HG03354 (cell line): Measurements from ENCODE around the gene CSN1S1.
A peak's percentile ranks its signal among the peaks of the same experiment; 100 is the strongest.
"Not testable (repeated sequence)": the region's sequence is repeated elsewhere in the genome, so short reads cannot be mapped to it uniquely, and the experiment has no call there.

Experiments
- ATAC-seq: cut with Tn5 transposase; IDR thresholded peaks from one replicate; pipeline ENCODE4 v1.9.1; 2021; ENCODE audit warnings: mild to moderate bottlenecking; ENCODE audit not compliant: unreplicated experiment, poor library complexity, severe bottlenecking

The CSN1S1 gene, protein sequence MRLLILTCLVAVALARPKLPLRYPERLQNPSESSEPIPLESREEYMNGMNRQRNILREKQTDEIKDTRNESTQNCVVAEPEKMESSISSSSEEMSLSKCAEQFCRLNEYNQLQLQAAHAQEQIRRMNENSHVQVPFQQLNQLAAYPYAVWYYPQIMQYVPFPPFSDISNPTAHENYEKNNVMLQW

DNA sequence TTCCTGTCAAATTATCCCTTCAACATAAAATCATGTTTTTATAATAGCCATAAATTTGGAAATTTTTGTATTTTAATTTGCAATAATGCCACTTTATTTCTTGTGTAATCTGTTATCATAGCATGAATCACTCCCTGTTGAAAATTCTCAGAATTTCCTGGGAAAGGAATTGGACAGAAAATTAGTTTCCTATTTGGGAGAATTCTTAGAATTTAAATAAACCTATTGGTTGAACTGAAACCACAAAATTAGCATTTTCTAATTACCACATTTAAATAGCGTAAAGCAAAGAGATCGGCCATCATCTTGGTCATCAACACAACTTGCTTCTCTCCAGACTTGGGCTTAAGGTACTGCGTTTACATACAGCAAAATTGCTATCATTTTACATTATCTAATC, at the start of gene CSN1S1:
CSN1S1 (plus strand) TSS at position 301 of the 400 bp plus-strand sequence. CDS start 1,488 bp downstream, outside the sequence.
- no peak for ATAC-seq

DNA sequence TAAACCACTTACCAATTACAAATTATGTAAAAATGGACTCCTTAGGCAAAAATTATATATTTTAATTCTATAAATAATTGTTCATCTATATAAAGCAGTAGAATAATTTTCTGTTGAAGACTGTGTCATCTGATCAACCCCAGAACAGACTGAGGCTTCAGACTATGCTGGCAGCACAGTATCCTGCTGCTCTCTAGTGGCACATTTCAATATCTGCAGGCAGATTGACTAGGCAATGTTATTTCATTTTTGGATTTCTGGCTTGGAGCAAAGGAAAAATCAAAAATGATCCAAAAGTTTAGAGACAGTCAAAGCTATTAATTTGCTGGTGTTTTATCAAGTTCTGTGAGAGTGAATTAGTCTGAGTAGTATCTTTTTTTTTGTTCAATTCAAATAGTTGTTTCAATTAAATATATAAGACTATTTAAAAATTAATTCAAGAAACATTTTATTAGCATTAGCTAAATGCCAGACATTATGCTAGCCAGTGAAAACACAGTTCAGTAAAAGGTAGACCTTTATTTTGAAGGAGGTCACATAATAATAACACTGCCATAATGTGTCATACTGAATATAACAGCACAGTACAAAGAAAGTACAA, 49.6 kb upstream of the CSN1S1 start:
- peak; percentile 89 for ATAC-seq

DNA sequence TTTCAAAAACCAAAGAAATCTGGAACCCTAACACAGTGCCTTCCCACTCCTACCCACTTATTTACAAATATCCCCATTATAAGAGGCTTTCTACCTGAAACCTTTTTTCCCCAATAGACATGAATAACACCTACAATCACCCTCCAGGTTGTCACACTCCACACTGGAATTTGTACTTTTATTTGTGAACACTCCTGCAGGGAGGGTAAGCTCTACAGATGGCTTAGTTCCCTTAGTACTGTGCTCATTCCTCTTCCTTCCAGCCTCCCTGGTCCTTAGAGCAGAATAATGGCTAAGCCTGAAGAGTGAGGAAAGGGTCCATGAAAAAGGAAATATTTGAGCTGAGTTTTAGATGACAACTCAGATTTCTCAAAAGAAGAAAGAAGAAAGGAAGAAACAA, 48.7 kb upstream of the CSN1S1 start:
- ATAC-seq = no peak

DNA sequence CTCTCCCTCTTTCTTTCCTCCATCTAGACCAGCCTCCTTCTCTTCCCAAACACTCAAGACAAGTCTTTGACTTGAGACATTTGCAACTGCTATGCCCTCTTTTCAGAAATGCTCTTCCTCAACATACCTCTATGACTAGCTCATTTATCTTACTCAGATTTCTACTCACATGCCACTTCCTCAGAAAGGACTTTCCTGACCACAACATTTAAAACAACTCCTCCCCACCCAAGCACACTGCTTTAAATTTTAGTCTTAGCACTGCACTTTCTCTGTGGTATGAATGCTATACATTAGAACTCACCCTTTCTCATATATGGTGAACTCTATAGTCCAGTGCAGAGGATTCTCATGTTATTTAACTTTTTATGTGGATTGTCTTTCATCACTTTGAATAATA, 42.5 kb upstream of the CSN1S1 start:
- ATAC-seq = peak; percentile 60

DNA sequence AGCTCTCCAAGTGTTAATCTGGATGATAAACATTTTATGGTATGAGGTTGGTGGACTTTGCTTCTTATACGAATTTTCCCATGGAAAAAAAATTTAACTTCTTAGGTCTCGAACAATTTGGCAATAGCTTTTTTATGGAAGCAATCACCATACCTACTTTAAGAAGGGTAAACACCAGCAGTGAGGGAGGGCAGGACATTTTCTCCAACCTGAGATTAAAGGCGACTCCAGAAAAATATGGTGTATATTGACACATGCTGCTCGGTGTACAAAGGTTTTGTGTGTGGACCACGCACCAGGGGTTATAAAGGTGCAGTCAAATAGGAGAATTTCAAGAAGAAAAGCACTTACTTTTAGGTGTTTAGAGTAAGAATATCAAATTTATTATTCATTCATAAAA, 36.7 kb upstream of the CSN1S1 start:
- no peak for ATAC-seq

DNA sequence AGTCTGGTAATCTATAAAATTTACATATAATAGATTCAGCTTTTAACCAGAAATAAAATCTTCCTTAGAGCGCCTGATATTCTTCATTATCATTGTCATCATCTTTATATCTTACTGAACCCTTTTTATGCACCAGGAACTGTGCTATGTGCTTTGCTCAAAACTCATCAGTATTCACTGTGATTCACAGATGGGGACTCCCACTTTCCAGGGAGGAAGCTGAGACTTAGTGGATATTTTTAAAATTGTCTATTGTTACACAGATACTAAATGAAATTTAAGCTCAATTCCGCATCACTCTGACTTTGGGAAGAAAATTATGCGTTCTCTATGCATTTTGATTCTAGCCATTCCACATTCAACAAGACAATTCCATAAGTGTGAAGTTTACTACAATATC, 36.1 kb upstream of the CSN1S1 start:
- ATAC-seq = no peak

DNA sequence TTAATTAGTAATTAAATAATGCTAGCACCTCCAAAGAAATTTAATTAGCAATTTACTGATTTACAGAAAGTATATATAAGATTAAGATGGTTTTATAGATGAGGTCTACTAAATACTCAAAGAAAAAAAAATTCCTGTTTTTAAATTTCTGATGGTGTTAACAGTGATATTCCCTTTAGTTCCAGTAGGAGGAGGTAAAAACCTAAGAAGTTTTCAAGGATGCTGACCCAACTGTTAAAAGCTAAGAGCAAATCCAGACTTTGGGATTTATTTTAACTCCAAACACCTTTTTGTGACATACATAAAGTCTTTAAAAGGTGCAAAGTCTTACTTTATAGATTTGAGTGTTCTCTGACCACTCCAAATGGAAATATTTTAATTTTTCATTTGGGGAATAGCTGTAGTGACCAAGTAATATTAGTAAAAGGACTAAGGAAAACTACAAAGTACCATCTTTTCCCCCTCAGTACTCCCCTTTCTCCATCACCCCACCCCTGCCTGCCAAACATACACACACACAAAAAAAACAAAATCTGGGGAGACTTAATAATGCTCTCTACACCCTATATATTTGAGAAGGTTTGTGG, 34.2 kb upstream of the CSN1S1 start:
- ATAC-seq = no peak

DNA sequence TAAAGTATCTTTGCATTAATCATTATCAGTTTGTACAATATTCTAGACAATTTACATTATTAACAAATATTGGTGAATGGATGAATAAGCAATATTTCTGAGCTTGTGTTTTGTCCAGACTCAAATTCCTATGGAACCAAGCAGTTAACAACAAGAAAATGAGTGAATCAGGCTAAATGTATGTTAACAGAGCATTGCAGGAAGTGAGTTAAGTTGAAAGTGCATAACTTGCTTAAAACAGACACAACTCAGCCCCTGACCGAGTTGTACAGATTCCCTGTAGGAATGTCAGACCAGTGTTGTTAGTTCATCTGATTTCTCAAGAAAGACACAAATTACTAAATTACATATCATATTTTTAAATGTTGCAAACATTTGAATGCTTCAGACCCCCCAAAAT, 23.7 kb upstream of the CSN1S1 start:
- no peak for ATAC-seq

DNA sequence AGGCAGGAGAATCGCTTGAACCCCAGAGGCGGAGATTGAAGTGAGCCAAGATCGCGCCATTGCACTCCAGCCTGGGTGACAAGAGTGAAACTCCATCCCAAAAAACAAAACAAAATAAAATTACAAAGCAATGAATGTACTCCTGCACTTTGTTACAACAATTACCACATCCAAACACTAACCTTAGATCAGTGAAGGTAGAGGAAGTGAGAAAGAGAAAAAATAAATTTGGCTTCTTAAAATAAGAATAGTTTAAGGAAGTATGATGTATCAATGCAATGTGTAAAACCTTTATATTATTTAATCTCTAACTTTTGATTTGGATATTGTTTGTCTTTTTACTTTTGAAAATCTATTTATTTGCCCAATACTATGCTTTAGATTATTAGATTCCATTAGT, 21.7 kb upstream of the CSN1S1 start:
- ATAC-seq = peak; percentile 42

DNA sequence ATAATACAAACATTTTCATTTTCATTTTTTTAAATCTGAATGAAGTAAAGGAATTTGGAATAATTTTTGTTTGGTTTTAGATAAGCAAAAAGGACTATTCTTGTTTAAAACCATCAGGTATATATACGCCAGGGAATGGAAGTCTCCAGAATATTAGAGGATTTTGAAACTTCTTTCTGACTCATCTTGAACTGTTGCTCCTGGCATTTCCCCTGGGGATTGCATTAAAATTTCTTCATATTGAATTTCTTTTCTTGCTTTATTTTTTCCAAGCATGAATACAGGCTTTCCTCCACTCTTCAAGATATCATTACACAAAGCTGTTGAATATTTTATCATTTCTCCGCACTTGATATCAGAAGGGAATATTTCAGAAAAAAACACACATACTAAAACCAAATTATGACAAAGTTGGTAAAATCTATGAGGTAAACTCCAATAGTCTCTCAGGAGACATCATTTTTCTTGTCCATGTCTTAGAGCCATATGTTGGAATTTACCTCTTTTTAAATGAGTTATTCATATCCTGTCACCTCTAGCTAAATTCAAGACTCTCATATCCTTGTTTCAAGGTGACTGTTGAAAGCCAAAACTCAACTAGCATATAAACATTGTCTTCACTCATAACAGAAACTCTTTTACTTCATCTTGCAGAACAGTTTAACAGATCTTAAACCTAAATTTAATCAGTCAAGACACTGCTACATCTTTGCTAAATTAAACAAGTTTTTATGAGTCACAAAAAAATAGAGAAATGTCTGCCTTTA, 20.7 kb upstream of the CSN1S1 start:
- peak; percentile 90 for ATAC-seq

DNA sequence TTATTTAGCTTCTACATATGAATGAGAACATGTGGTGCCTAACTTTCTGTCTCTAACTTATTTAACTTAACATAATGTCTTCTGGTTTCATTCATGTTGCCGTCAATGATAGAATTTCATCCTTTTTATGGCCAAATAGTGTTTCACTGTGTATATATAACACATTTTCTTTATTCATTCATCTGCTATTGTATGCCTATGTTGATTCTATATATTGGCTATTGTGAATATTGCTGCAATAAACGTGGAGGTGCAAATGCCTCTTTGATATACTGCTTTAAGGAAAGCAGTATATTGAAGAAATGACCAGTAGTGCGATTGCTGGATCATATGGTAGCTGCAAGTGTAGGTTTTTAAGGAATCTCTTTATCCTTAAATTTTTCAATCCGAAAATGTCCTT, 10.0 kb upstream of the CSN1S1 start:
- ATAC-seq = no peak

DNA sequence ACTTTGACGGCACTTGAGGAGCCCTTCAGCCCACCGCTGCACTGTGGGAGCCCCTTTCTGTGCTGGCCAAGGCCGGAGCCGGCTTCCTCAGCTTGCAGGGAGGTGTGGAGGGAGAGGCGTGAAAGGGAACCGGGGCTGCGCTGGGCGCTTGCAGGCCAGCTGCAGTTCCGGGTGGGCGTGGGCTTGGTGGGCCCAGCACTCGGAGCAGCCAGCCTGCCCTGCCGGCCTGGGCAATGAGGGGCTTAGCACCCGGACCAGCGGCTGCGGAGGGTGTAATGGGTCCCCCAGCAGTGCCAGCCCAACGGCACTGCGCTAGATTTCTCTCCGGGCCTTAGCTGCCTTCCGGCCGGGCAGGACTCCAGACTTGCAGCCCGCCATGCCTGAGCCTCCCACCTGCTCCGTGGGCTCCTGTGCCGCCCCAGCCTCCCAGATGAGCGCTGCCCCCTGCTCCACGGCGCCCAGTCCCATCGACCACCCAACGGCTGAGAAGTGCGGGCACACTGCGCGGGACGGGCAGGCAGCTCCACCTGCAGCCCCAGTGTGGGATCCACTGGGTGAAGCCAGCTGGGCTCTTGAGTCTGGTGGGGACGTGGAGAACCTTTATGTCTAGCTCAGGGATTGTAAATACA, 7.0 kb upstream of the CSN1S1 start:
- ATAC-seq = not testable (repeated sequence)

DNA sequence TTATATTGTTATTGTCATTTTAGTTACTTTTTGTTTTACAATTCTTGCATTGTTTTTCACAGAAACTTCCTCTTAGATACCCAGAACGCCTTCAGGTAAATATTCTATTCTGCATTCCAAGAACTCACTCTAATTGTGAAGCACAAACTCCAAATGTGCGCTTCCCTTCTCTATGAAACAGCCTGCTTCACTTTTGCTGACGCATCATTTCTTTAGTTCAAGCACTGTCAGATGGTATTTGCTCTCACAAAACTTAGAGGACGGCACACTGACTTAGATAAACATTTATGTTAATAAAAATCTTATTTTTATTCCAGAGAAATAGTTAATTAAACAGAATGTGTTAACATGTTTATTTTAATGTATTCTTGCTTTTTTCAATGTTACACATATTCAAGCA, 3.3 kb downstream of the CSN1S1 start:
- ATAC-seq = no peak

DNA sequence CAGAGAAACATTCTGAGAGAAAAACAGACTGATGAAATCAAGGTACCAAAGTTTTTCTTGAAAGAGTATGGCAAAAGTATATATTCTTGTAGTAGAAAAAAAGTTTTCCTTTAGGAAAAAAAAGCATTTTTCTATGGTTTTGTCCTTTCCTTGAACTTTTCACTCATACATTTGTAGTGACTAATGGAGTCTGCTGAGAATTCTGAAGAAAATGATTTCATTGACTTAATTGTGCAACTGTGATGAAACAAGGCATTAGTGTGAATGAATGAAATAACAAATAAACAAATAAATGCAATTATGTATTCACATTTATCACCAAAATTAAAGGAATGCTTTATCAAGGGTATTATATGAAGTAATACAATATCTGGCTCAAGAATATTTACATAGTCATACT, 5.7 kb downstream of the CSN1S1 start:
- ATAC-seq = no peak

DNA sequence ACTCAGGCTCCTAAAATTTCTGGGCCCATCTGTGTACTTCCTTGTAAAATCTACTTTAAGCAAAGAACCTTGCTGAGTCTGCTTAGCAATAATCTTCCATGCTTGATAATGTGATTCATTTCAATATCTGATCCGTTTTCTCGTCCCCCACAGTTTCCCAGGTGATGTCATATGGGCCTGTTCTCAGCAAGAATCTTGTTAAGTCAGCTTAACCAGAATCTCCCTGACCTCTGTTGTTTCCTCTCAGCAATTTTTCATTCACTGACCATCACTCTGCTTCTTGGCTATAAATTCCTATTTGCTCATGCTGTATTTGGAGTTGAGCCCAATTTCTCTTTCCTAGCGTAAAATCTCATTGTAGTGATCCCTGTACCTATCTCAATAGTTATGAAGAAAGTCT, 20.7 kb downstream of the CSN1S1 start:
- ATAC-seq = no peak

DNA sequence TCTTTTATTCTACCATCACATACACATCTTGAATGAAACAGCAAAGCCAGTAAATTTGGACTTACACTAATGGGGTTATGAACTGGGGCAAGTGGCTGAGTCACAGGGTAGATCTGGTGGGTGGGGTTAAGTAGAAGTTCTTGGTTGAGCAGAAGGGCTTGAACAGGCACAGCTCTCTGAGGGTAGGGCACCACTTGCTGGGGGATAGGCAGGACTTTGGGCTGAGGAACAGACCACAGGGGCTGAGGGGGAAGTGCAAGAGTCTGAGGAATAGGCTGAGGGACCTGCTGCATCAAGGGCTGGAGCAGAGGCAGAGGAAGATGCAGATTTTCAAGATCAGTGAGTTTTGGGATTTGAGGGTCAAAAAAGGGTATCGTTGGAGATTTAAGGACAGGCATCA, 26.3 kb downstream of the CSN1S1 start:
- no peak for ATAC-seq

DNA sequence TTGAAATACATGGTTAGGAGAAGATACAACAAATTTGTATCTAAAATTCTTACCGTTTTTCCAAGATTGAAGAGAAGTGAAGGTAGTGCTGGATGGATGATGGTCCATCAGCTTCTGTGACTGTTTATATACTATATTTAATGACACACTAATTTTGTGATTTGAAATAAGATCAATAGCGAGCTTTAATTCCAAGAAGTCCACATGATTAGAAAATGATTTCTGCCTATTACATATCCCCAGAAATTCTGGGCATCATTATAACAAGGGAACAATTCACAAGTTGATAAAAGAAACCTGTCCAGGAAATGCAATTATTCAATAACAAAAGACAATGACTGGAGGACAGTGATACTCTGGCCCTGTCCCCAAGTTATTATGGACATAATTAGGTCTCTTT, 34.8 kb downstream of the CSN1S1 start, which contains the start of gene CSN2:
CSN2 (minus strand) TSS at position 101 of the 400 bp plus-strand sequence. CDS start 4,733 bp downstream, outside the sequence.
- ATAC-seq = no peak

DNA sequence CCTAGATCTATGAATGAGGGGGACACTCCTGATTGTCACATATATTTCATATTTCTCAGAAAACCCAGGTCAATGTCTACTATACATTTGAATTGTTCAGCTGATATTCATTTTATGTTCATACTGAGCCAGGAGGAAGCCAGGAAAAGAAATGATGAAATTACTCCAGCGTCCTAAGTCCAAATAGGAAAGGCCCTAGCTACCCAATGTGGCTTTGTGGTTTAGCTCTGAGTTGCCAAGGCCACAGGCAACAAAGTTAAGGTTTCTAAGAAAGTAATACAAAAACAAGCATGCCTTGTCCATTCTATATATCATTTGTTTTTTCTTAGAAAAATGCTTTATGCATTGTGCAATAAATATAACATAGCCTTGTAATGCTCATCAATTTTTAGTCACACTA, 39.2 kb downstream of the CSN1S1 start:
- no peak for ATAC-seq

DNA sequence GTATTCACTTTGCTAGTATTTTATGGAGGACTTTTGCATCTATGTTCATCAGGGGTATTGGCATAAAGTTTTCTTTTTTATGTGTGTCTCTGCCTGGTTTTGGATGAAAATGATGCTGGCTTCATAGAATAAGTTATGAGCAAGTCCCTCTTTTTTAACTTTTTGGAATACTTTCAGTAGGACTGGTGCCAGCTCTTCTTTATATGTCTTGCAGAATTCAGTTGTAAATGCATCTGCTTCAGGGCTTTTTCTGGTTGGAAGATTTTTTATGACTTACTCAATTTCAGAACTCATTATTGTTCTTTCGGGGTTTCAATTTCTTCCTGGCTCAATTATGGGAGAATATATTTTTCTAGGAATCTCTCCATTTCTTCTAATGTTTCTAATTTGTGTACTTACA, 43.8 kb downstream of the CSN1S1 start:
- ATAC-seq = no peak

DNA sequence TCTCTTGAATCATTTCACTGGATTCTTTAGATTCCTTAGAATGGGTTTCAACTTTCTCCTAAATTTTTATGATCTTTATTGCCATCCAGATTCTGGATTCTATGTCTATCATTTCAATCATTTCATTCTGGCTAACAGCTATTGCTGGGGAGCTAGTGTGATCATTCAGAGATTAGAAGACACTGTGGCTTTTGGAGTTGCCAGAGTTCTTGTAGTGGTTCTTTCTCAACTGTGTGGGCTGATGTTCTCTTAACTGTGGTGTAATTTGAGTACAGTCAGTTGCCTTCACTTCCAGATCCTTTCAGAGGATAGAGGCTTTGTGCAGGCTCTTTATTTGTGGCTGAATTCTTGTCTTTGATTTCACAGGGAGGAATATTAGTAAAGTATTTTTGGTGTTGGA, 46.7 kb downstream of the CSN1S1 start:
- ATAC-seq = no peak
